ENCODE data around the gene TWNK.

TWNK gene

GRCh38 chr10:100998183-100998990 lies 11.0 kb downstream of the TWNK start:
- peak; percentile 31 for DNase-seq

- no peak for DNase-seq
Observed at GRCh38 chr10:100998991-100999741, 11.8 kb downstream of the TWNK start.

GRCh38 chr10:100999742-101000126 lies 12.4 kb downstream of the TWNK start, which contains the start of gene LZTS2:
Gene LZTS2, plus strand, starts transcription at chr10:100999808. Its CDS starts 2,731 bp downstream, at chr10:101002539.
- DNase-seq, result no peak

- no peak for DNase-seq
Observed at GRCh38 chr10:101000127-101000914, 13.0 kb downstream of the TWNK start.

GRCh38 chr10:101000915-101001658 lies 13.7 kb downstream of the TWNK start:
- no peak for DNase-seq

- no peak for DNase-seq
Observed at GRCh38 chr10:101001659-101002035, 14.3 kb downstream of the TWNK start.

GRCh38 chr10:101002456-101002855 lies 15.1 kb downstream of the TWNK start:
- no peak for DNase-seq

- no peak for DNase-seq
Observed at GRCh38 chr10:101003639-101004206, 16.4 kb downstream of the TWNK start.

GRCh38 chr10:101005361-101005760 lies 18.0 kb downstream of the TWNK start:
- DNase-seq, result no peak

GRCh38 chr10:101005869-101006567 lies 18.7 kb downstream of the TWNK start:
- no peak for DNase-seq

GRCh38 chr10:101006593-101007098 lies 19.3 kb downstream of the TWNK start:
- DNase-seq, result no peak

- no peak for DNase-seq
Observed at GRCh38 chr10:101007099-101007711, 19.9 kb downstream of the TWNK start.

GRCh38 chr10:101007915-101008822 lies 20.8 kb downstream of the TWNK start:
- DNase-seq, result no peak

GRCh38 chr10:101008823-101009423 lies 21.6 kb downstream of the TWNK start:
- no peak for DNase-seq

GRCh38 chr10:101010329-101010728 lies 23.0 kb downstream of the TWNK start:
- no peak for DNase-seq

GRCh38 chr10:101011517-101012423 lies 24.4 kb downstream of the TWNK start:
- no peak for DNase-seq

GRCh38 chr10:101012525-101013364 lies 25.4 kb downstream of the TWNK start:
- no peak for DNase-seq

Data from NCI-H2029 treated with DMSO at 0.1 percent for 48 hours (cell line).